HEK293T (cell line): ENCODE data around the gene PTCD2.
A peak's percentile ranks its signal among the peaks of the same experiment; 100 is the strongest.
"Not testable (repeated sequence)": the region's sequence is repeated elsewhere in the genome, so short reads cannot be mapped to it uniquely, and the experiment has no call there.

Source experiments
- CTCF ChIA-PET: fragments of 350-600 bp; formaldehyde crosslinking; extraction: SDS; loops from one replicate; lab custom pipeline; 2021; ENCODE audit warnings: antibody characterized with exemption, inconsistent platforms; lab: Yijun Ruan, JAX
- POLR2A ChIA-PET: fragments of 350-600 bp; formaldehyde crosslinking; extraction: SDS; loops from one replicate; lab custom pipeline; 2020; ENCODE audit warnings: antibody characterized with exemption, inconsistent platforms; lab: Yijun Ruan, JAX
- DNase-seq: peaks from one replicate; pipeline ENCODE4 v3.0.0; 2012; ENCODE audit warnings: mixed read lengths; ENCODE audit errors: extremely low spot score
- ARNT ChIP-seq: fragments of 450-650 bp; IDR thresholded peaks from 2 replicates; pipeline ENCODE4 v1.6.1; 2017; ENCODE audit warnings: mild to moderate bottlenecking
- BHLHE40 ChIP-seq: fragments of 450-650 bp; IDR thresholded peaks from 2 replicates; pipeline ENCODE4 v1.6.1; 2016; ENCODE audit warnings: mild to moderate bottlenecking, moderate library complexity, borderline replicate concordance
- CTBP1 ChIP-seq: fragments of 450-650 bp; IDR thresholded peaks from 2 replicates; pipeline ENCODE4 v1.6.1; 2016; ENCODE audit warnings: borderline replicate concordance
- ELF4 ChIP-seq: fragments of 450-650 bp; IDR thresholded peaks from 2 replicates; pipeline ENCODE4 v1.6.1; 2017; ENCODE audit warnings: antibody characterized with exemption
- FOXA1 ChIP-seq: fragments of 450-650 bp; IDR thresholded peaks from 2 replicates; pipeline ENCODE4 v1.6.1; 2016; ENCODE audit warnings: mild to moderate bottlenecking
- FOXK2 ChIP-seq: fragments of 450-650 bp; IDR thresholded peaks from 2 replicates; pipeline ENCODE4 v1.6.1; 2016; ENCODE audit warnings: mild to moderate bottlenecking
- FOXM1 ChIP-seq: fragments of 450-650 bp; IDR thresholded peaks from 2 replicates; pipeline ENCODE4 v1.6.1; 2017; ENCODE audit warnings: mild to moderate bottlenecking, borderline replicate concordance
- HDGF ChIP-seq: fragments of 450-650 bp; IDR thresholded peaks from 2 replicates; pipeline ENCODE4 v1.6.1; 2017; ENCODE audit warnings: antibody characterized with exemption, borderline replicate concordance
- L3MBTL2 ChIP-seq: fragments of 450-650 bp; conservative IDR thresholded peaks from 2 replicates; pipeline ENCODE4 v1.6.1; 2016; ENCODE audit warnings: mild to moderate bottlenecking
- LEF1 ChIP-seq: fragments of 450-650 bp; IDR thresholded peaks from 2 replicates; pipeline ENCODE4 v1.6.1; 2017; ENCODE audit warnings: mild to moderate bottlenecking, borderline replicate concordance
- NFRKB ChIP-seq: fragments of 450-650 bp; IDR thresholded peaks from 2 replicates; pipeline ENCODE4 v1.6.1; 2016; ENCODE audit warnings: mild to moderate bottlenecking, moderate library complexity
- SP1 ChIP-seq: fragments of 450-650 bp; IDR thresholded peaks from 2 replicates; pipeline ENCODE4 v1.6.1; 2017
- SUZ12 ChIP-seq: fragments of 450-650 bp; IDR thresholded peaks from 2 replicates; pipeline ENCODE4 v1.6.1; 2016; ENCODE audit warnings: mild to moderate bottlenecking
- TARDBP ChIP-seq: fragments of 450-650 bp; IDR thresholded peaks from 2 replicates; pipeline ENCODE4 v1.6.1; 2016
- ZNF384 ChIP-seq: fragments of 450-650 bp; IDR thresholded peaks from 2 replicates; pipeline ENCODE4 v1.6.1; 2016
- TF ChIP-seq, protein P1 (sequence below): fragments of 450-650 bp; IDR thresholded peaks from 2 replicates; pipeline ENCODE4 v1.6.1; 2016

PTCD2 gene

DNA sequence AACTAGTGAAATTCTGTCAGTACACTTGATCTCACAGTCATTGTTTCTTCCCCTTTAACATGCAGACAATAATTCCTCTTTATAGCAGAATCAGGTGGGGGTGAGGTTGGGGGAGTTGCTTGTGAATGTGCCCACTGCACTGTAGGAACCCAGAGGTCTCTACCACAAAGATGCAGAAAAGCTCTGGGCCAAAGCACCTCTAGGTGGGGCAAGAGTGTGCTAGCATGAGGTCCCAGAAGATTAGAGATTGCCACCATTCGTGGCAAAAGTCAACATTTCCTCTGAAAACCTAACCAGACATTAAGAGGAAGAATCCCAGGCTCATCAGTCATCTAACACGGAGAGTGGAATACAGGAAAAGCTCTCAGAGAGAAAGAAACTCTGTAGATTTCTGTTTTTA lies 74.5 kb downstream of the PTCD2 start:
- POLR2A ChIA-PET: no interaction called here
- TF ChIP-seq FOXK2: no peak
- TF ChIP-seq SP1: no peak
- TF ChIP-seq TARDBP: no peak
- TF ChIP-seq HDGF: no peak
- no peak for TF ChIP-seq ARNT
- TF ChIP-seq BHLHE40: no peak
- no peak for TF ChIP-seq CTBP1
- TF ChIP-seq SUZ12: no peak
- no peak for TF ChIP-seq ZNF384
- TF ChIP-seq NFRKB: no peak
- TF ChIP-seq, protein P1, sequence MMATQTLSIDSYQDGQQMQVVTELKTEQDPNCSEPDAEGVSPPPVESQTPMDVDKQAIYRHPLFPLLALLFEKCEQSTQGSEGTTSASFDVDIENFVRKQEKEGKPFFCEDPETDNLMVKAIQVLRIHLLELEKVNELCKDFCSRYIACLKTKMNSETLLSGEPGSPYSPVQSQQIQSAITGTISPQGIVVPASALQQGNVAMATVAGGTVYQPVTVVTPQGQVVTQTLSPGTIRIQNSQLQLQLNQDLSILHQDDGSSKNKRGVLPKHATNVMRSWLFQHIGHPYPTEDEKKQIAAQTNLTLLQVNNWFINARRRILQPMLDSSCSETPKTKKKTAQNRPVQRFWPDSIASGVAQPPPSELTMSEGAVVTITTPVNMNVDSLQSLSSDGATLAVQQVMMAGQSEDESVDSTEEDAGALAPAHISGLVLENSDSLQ: no peak
- TF ChIP-seq ELF4: no peak
- no peak for TF ChIP-seq L3MBTL2
- DNase-seq: peak; percentile 22
- CTCF ChIA-PET: no interaction called here

DNA sequence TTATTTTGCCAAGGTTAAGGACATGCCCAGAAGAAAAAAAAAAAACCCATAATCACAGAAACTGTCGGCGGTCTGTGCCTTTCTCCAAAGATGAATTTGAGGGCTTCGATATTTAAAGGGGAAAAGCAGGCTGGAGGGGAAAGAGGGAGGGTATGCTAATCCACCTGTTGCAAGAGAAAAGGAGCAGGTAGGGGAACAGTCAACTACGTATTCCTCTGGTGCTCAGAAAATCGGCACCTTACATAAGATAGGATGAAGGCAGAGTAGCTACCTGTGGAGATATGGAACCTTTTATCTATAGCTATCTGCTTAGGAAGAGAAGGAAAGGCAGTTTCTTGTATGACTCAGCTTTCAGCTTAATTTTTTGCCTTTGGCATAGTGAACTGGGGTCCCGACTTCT lies 77.7 kb downstream of the PTCD2 start:
- ChIA-PET POLR2A (no interaction called here), CTCF (no interaction called here)
- TF ChIP-seq SUZ12 (no peak), TARDBP (no peak), BHLHE40 (no peak), L3MBTL2 (no peak), LEF1 (no peak), ELF4 (no peak), FOXM1 (no peak), ZNF384 (no peak), NFRKB (no peak), SP1 (no peak), FOXK2 (no peak), FOXA1 (no peak), HDGF (no peak), ARNT (no peak), CTBP1 (no peak)
- TF ChIP-seq, protein P1: no peak
- DNase-seq: no peak

DNA sequence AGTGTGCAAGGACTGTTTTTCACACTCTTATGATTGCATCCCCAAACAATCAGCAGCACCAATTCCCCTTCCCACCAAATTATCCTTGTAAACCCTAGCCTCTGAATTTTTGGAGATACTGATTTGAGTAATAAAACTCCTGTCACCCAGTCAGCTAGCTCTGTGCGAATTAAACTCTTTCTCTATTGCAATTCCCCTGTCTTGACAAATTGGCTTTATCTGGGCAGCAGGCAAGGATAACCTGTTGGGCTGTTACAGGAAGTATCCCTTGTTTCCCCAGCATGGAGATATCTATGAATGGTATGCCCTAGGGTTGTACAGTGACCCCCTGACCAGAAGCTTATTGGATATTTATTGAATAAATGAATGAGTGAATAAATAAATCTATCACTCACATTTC lies 80.8 kb downstream of the PTCD2 start:
- DNase-seq: no peak
- CTCF ChIA-PET: no interaction called here
- TF ChIP-seq NFRKB: no peak
- no peak for TF ChIP-seq ARNT
- TF ChIP-seq FOXA1: no peak
- no peak for TF ChIP-seq LEF1
- TF ChIP-seq HDGF: no peak
- no peak for TF ChIP-seq SUZ12
- TF ChIP-seq ZNF384: no peak
- TF ChIP-seq FOXM1: no peak
- TF ChIP-seq SP1: no peak
- TF ChIP-seq TARDBP: no peak
- TF ChIP-seq CTBP1: no peak
- TF ChIP-seq BHLHE40: no peak
- no peak for TF ChIP-seq L3MBTL2
- TF ChIP-seq FOXK2: no peak
- TF ChIP-seq, protein P1: no peak
- POLR2A ChIA-PET: interaction anchor here (1.2 kb wide), 1 partner anchor 81 kb away, joined by 3 read pairs; the partner anchor contains the start of genes MRPS27 and PTCD2

DNA sequence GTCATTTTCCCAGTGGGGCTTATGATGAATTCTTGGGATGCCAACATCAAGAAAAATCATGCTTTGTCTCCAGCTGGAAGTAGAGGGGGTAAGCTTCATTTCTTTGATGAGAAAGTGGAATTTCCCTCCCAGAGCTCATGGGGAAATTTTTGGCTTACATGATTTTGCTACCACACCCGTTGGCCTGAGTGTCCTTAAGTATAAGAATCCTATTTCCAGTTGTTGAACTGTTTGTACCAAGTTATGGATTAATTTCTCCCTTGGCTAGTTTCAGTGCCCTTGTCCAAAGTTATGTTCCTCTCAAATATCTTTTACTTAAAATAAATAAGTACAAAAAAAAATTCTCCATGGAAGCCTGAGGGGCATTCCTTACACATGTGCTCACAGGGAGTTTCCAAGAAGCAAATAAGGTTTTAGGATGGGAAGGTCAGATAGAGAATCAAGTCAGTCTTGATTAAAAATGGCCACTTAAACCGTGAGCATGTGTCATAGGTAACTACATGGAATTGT lies 82.3 kb downstream of the PTCD2 start:
- TF ChIP-seq NFRKB (no peak), FOXK2 (no peak), L3MBTL2 (no peak), SUZ12 (no peak), ARNT (no peak)
- DNase-seq: no peak
- CTCF ChIA-PET: no interaction called here
- POLR2A ChIA-PET: no interaction called here

DNA sequence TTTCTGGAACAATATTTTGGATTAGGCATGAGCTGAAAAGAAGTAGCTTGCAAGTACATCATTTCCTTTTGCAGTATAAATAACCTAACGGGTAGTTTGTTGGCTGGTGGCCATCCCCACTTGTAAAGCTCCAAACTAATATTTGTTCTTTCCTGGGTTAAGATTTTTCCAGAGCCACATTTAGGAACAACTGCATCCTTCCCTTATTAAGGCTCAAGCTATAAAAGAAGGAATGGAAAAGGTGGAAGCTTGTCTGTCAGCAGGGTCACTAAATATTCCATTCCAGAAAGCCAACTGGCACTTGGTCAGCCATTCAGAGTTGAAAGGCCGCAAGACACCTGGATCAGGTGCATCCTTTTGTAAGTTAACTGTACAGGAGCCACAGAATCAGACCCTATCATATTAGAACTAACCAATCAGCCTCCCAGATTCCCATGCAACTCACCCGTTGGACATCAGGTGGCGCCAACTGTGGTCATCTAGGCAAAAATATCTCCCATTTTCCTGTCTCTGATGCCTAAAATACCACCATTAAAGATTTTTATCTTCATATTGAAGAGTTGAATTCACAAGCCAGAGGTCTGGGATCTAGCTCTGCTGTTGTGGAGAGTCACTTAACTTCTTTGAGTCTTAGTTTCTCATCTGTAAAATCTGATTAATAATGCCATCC lies 82.9 kb downstream of the PTCD2 start:
- ChIA-PET CTCF (no interaction called here), POLR2A (no interaction called here)
- no peak for DNase-seq
- TF ChIP-seq SUZ12 (no peak), FOXM1 (no peak), SP1 (no peak), HDGF (no peak), ARNT (no peak), BHLHE40 (no peak), FOXA1 (no peak), CTBP1 (no peak), NFRKB (no peak), L3MBTL2 (no peak), TARDBP (no peak), LEF1 (no peak), FOXK2 (no peak), ZNF384 (no peak), ELF4 (no peak)
- TF ChIP-seq, protein P1: no peak

DNA sequence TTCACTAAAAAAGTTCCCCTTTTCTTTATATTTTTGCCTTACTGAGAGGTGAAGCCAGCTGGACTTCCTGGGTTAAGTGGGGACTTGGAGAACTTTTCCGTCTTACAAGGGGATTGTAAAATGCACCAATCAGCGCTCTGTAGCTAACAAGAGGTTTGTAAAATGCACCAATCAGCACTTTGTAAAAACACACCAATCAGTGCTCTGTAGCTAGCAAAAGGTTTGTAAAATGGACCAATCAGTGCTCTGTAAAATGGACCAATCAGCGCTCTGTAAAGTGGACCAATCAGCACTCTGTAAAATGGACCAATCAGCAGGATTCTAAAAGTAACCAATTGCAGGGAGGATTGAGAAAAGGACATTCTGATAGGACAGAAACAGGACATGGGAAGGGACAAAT lies 84.6 kb downstream of the PTCD2 start:
- CTCF ChIA-PET, POLR2A ChIA-PET, DNase-seq: not testable (repeated sequence)
